Measurements from ENCODE around the gene AKT1.
"Not testable (repeated sequence)": the region's sequence is repeated elsewhere in the genome, so short reads cannot be mapped to it uniquely, and the experiment has no call there.

The AKT1 gene

GRCh38 chr14:104751539-104752422 lies 43.8 kb downstream of the AKT1 start:
- DNase-seq = no peak

DNA sequence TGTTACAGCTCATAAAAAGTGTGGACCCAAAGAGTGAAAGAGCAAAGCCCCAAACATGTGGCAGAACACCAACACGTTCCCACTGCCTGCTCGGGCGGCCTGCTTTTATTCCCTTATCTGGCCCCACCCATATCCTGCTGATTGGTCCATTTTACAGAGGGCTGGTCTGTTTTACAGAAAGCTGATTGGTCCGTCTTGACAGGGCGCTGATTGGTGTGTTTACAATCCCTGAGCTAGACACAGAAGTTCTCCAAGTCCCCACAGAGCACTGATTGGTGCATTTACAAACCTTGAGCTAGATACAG lies 44.8 kb downstream of the AKT1 start:
- not testable (repeated sequence) for DNase-seq

DNA sequence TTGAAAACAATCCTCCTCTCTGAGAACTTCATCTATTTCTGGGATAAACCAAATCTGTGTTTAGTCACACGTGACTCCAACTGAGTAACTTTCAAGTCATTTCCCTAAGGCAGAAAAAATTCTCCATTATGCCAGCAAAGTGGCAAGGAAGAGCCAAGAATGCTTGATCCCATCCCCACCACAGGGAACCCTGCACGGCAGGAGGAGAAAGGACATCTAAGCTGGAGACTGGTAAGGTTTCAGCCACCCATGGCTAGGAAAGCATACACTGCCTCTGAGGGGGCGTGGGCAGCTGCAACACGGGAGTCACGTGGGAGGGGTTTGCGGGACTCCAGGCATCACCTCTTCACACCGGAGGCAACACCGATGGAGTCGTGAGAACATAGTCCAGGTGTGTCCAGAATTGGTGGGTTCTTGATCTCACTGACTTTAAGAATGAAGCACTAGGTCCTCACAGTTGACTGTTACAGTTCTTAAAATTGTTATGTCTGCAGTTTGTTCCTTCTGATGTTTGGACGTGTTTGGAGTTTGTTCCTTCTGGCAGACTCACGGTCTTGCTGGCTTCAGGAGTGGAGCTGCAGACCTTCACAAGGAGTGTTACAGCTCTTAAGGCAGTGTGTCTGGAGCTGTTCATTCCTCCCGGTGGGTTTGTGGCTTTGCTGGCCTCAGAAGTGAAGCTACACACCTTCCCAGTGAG lies 45.3 kb downstream of the AKT1 start:
- no peak for DNase-seq

DNA sequence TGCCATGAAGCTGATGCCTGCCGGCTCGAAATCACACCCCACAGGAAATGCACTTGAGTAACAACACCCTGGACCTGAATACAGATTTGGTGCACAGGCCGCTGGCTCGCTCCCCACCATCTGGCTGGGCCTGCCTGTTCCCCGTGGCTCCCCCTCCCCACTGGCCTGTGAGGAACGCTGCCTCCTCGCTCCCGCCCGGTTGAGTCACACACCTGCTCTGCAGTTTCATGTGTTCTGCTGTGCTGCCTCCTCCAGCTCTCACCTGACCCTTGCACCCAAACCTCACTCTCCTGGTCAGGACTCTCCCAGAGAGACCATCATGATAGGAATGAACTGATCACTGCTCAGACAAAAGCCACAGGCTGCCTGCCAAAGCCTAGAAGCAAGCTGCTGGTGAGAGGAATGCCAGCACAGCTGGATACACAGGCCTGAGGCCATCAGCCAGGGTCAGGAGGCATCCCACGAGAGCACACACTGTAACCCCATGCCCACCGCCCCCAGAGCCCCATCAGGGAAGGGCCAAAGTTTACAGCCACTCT lies 46.4 kb downstream of the AKT1 start:
- no peak for DNase-seq

- no peak for DNase-seq
Measured at GRCh38 chr14:104747876-104748275, 47.7 kb downstream of the AKT1 start.

GRCh38 chr14:104746934-104747481 lies 48.5 kb downstream of the AKT1 start:
- no peak for DNase-seq

DNA sequence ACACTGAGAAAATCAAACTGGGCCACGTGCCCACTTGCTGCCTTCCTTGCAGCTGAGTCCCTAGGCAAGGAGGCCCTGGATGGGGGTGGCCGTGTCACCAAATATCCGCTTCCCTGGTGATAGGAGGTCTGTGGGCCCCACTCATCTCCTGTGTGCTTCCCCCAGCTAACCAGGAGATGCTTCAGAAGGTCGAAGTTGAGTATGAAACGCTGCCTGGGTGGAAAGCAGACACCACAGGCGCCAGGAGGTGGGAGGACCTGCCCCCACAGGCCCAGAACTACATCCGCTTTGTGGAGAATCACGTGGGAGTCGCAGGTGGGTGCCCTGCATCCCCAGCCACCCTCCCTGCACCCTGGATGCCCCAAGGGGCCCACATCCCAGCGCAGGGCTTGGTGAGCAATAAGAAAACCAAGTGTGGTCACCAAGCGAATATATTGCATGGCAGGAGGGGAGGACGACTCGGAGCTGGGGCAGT lies 49.4 kb downstream of the AKT1 start:
- no peak for DNase-seq

GRCh38 chr14:104745431-104745830 lies 50.1 kb downstream of the AKT1 start:
- no peak for DNase-seq

DNA sequence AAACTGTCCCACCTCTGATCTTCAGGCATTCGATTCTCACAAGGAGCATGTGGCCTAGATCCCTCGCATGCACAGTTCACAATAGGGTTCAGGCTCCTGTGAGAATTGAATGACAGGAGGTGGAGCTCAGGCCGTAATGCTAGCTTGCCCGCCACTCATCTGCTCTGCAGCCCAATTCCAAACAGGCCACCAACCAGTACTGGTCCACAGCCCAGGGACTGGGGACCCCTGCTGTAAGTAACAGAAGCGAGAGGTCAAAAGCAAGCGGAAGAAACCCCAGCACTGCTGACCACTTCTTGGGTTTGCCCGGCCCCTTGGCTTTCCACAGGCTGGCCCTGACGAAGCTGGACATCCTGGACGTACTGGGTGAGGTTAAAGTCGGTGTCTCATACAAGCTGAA lies 51.1 kb downstream of the AKT1 start:
- DNase-seq = no peak

DNA sequence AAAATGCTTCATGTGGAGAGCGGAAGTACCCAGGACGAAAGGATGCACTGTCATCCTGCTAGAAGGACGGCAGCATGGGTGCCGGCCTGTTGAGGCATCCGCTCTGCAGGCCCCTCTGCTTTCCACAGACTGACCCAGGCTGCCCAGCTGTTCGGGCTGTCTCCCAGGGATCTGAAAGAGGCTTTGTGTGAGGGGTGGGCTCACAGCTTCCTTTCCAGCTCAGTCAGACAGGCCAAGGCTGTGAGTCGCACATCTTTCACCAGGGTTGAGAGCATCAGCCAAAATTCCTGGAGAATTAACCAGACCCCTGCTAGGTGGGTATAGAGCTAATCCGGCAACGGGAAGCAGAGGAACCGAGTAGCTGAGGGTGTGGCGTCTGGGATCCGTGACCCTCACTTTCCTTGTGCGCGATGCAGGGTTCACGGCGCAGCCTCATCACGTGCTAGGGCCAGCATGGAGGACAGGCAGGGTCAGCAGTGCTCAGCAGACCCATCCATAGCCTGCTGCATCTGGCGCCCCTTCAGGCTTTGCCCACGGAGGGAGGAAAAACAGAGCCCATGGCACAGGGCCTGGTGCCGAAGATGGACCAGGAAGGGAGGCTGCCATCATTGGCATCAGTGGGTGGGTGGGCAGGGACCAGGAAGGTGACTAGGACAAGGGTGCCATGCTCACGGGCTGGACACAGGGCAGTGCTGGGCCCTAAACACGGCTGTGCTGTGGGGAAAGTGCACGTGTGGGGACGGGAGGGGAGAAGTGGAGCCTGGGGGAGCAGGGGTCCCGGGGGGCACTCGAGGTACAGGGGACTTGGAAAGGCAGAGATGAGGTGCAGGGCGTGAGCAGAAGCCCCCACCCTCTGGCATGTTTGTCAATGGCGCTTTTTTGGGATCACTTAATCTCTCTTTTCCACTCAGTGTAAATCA lies 51.8 kb downstream of the AKT1 start:
- no peak for DNase-seq

GRCh38 chr14:104742586-104743455 lies 52.7 kb downstream of the AKT1 start:
- no peak for DNase-seq

DNA sequence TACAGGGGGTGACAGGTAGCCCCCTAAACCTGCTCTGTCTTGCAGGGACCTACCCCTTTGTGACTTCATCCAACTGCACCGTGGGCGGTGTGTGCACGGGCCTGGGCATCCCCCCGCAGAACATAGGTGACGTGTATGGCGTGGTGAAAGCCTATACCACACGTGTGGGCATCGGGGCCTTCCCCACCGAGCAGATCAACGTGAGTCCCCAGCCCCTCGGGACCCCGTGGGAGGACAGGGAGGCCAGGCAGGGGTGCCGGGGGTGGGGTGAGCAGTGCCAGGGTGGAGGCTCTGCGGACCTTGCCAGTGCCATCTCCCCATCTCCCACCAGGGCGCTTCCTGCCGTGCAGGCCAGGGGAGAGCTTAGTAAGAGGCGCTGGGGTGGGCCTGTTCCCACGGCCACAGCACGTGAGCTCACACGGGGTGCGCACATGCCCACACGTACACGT lies 53.7 kb downstream of the AKT1 start:
- DNase-seq = no peak

GRCh38 chr14:104741108-104741802 lies 54.3 kb downstream of the AKT1 start:
- DNase-seq = no peak

DNA sequence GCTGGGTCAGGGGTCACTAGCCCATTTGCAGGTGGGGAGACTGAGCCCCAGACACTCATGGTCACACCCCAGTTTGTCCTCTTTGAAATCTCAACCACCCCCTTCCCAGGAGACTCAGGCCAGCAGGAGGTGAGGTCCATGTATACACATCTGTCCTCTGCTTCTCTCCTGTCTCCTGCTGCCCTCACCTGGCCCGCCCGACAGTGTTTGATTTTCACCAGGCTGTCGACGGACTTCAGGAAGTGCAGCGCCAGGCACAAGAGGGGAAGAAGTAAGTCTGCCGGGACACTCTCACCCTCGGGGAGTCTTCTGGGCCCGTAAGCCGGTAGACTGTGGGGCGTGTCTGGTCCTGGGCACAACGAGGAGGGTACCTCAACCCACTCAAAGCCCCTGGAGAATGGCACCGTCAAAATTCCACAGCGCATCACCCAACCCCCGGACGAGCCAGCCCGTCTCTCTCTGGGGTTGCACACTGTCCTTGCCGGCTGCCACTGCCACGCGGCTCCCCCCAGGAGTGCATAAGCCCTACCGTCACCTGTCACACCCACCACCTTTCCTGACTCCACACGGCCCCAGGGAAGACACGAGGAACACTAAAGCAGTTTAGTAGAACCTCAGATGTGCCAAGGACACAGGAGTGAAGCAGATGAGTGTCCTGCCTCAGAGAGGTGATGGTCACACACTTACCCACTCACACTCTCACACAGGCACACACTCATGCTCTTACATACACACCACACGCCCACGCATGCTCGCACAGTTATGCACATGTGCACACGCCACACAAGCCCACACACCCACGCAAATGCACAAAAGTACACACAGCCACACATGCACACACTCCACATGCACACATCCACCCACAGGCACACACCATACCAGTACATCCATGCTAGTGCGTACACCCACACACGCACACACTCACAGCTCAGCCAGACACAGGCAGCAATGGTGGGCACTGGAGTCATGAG lies 55.7 kb downstream of the AKT1 start:
- no peak for DNase-seq

DNA sequence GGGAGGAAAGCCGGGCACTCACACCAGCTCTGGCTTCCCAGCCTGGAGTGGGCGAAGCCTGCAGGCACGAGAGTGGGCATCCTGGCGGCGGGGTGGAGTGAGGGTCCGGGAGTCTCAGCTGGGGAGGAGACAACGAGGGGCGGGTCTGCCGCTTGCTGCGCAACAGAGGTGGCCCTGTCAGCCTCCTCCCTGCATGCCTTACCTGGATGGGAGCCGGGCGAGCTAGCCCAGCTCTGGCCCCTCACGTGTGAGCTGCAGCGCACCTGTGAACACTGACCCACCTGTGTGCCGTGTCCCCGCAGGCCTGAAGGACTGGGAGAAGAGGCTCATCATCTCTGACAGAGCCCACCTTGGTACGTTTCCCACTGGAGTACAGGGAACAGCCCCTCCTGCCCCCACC lies 56.5 kb downstream of the AKT1 start:
- DNase-seq = no peak

DNA sequence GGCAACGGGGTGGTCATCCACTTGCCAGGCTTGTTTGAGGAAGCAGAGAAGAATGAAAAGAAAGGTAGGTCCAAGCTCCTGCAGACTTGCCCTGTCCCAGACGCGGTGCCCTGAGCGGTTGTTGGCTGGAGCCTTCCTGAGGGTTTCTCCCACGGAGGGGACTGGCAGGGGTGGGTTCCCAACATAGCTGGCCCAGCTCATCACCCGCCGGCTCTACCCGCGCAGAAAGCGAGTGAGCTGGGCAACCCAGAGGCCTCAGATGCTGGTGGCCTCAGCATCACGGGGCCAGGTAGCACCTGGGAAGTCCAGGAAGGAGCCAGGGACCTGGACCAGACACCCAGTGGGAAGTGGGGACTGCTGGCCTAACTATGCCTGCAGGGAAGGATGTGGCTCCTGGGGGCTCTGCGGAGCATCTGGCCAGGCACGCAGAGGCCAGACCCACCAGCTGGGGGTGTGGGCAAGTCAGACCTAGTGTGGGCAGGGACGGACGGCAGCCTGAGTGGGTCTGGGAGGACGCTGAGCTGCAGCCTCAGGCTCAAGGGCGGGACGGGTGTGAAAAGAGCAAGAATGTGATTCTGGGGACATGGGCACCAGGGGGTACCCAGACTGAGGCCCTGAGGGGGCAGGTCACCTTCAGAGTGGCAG lies 57.1 kb downstream of the AKT1 start:
- DNase-seq = no peak

- no peak for DNase-seq
Measured at GRCh38 chr14:104735830-104736642, 59.5 kb downstream of the AKT1 start.
